Smooth muscle cell (in vitro differentiated cells): ENCODE data around the gene ODC1. TPM values are rescaled to one million over a fixed set of nuclear protein-coding genes. Genes with fewer than 3 reads are reported as not detected.

Experiments used
- DNase-seq: peaks from one replicate; lab custom pipeline; 2025; ENCODE audit not compliant: unreplicated experiment; lab: John Stamatoyannopoulos, UW
- H2AFZ ChIP-seq: fragments of 200-600 bp; sonication (generic); 2 replicates; pipeline ENCODE4 v1.6.0; 2016; ENCODE audit warnings: antibody characterized with exemption, low read depth, mild to moderate bottlenecking
- H3F3A ChIP-seq: fragments of 200-600 bp; sonication (generic); 2 replicates; pipeline ENCODE4 v1.6.0; 2017; ENCODE audit warnings: antibody characterized with exemption, low read depth
- H3K27ac ChIP-seq: fragments of 200-600 bp; sonication (generic); 2 replicates; pipeline ENCODE4 v1.5.1; 2016; ENCODE audit warnings: low read depth, mild to moderate bottlenecking
- H3K27me3 ChIP-seq: fragments of 200-600 bp; sonication (generic); 2 replicates; pipeline ENCODE4 v1.6.1; 2016; ENCODE audit warnings: low read depth, mild to moderate bottlenecking
- H3K36me3 ChIP-seq: fragments of 200-600 bp; sonication (generic); 2 replicates; pipeline ENCODE4 v1.5.1; 2016; ENCODE audit warnings: low read depth
- H3K4me1 ChIP-seq: fragments of 200-600 bp; sonication (generic); 2 replicates; pipeline ENCODE4 v1.5.1; 2016; ENCODE audit warnings: low read depth
- H3K4me2 ChIP-seq: fragments of 200-600 bp; sonication (generic); 2 replicates; pipeline ENCODE4 v1.6.0; 2016; ENCODE audit warnings: mild to moderate bottlenecking
- H3K4me3 ChIP-seq: fragments of 200-600 bp; sonication (generic); 2 replicates; pipeline ENCODE4 v1.5.1; 2016; ENCODE audit warnings: mild to moderate bottlenecking
- H3K79me2 ChIP-seq: fragments of 200-600 bp; sonication (generic); 2 replicates; pipeline ENCODE4 v1.6.0; 2016; ENCODE audit warnings: low read depth, mild to moderate bottlenecking
- H3K9ac ChIP-seq: fragments of 200-600 bp; sonication (generic); 2 replicates; pipeline ENCODE4 v1.6.0; 2016; ENCODE audit warnings: low read depth
- H3K9me3 ChIP-seq: fragments of 200-600 bp; sonication (generic); replicated peaks from 2 replicates; pipeline ENCODE4 v1.5.1; 2016; ENCODE audit warnings: low read depth
- H4K20me1 ChIP-seq: fragments of 200-600 bp; sonication (generic); 2 replicates; pipeline ENCODE4 v1.6.0; 2016; ENCODE audit warnings: low read depth
- WGBS: methylation state at CpG from one replicate; pipeline ENCODE4 v1.1.7; 2016; ENCODE audit warnings: low lambda C conversion rate; 5-methylcytosine and 5-hydroxymethylcytosine counted together
- polyA plus RNA-seq: library from polyadenylated mRNA; unstranded; fragments of >200 nt; fragmentation: Nextera tagmentation; extraction: Ambion mirVana; gene quantifications from 2 replicates; pipeline ENCODE4 v1.2.1, GENCODE V29; 2016
- total RNA-seq: library from RNA; depleted of rRNA; stranded (reverse); fragments of >200 nt; gene quantifications from 2 replicates; pipeline ENCODE4 v1.2.3, GENCODE V29; 2014
- TF ChIP-seq, protein P1 (sequence below): fragments of 200-600 bp; sonication (generic); IDR thresholded peaks from 2 replicates; pipeline ENCODE4 v1.5.1; 2017; ENCODE audit warnings: borderline replicate concordance, mild to moderate bottlenecking, antibody characterized with exemption; ENCODE audit not compliant: insufficient read depth, poor library complexity, severe bottlenecking

ODC1 gene
- total and polyA plus RNA-seq, 2 experiments from 2014 or later, result 22.4 to 34.7 TPM

DNA sequence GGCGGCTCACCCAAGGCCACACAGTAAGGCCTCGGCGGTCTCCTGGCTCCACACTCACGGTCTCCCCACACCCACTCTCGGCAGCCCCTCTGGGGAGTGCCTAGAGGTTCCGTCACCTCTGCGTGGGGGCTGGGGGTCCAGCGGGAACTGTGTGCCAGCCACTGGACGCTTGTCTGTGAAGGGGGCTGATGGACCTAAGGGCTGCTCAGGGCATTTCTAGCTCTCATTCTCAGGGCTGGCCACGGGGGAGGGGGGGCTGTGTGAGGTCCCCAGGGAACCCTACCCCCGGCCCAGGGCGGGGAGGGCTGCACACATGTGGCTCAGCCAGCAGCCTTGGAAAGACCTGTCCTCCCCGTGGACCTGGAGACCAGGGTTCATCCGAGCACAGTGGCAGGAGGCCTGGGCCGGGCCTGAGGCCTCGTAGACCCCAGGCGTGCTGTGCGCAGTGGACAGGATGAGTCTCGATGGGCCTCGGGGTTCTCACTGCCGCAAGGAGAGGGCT, 27.1 kb upstream of the ODC1 start:
- TF ChIP-seq, protein P1, sequence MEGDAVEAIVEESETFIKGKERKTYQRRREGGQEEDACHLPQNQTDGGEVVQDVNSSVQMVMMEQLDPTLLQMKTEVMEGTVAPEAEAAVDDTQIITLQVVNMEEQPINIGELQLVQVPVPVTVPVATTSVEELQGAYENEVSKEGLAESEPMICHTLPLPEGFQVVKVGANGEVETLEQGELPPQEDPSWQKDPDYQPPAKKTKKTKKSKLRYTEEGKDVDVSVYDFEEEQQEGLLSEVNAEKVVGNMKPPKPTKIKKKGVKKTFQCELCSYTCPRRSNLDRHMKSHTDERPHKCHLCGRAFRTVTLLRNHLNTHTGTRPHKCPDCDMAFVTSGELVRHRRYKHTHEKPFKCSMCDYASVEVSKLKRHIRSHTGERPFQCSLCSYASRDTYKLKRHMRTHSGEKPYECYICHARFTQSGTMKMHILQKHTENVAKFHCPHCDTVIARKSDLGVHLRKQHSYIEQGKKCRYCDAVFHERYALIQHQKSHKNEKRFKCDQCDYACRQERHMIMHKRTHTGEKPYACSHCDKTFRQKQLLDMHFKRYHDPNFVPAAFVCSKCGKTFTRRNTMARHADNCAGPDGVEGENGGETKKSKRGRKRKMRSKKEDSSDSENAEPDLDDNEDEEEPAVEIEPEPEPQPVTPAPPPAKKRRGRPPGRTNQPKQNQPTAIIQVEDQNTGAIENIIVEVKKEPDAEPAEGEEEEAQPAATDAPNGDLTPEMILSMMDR, result no peak
- H3K79me2 ChIP-seq, result no peaks in the 10 kb centered on the region
- no peak for DNase-seq

DNA sequence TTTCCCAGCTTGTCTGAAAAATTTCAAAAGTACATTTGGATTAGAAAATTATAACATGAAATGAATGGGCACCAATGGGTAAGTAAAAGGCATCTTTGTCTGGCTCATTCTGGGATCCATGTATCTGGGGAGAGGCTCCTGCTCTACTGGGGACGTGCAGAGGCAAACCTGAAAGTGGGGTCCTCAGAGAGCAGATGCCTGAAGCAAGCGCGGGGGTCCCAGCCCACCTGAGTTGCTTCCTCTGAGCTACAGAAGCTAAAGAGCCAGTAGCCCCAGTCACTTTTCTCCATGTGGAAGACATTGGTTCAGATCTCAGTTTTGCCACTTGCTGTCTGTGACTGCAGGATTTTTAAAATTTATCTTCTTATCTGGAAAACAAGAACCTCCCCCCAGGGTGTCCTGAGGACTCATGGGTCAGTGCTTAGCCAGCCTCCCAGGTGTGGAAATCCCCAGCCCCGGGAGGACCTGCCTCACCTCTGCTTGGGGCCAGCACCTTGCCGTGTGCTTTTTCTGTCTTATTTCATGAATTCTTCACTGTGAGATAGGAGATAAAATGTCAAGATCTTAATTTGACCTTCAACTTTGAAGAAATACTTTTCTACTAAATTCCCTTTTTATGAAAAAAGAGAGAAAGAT, 25.1 kb upstream of the ODC1 start:
- no peaks in the 10 kb centered on the region for H3K4me1 ChIP-seq
- no peaks in the 10 kb centered on the region for H3F3A ChIP-seq
- H3K9me3 ChIP-seq, result no peaks in the 10 kb centered on the region
- H3K4me2 ChIP-seq, result no peak overlapping the region
- H2AFZ ChIP-seq, result no peak overlapping the region
- no peaks in the 10 kb centered on the region for H3K79me2 ChIP-seq
- TF ChIP-seq, protein P1, result no peak
- no peak overlapping the region for H3K4me3 ChIP-seq
- no peak overlapping the region for H3K9ac ChIP-seq
- 82% methylated on average over 5 of the region's 5 CpGs for WGBS
- no peak overlapping the region for H3K27ac ChIP-seq
- H4K20me1 ChIP-seq, result no peaks in the 10 kb centered on the region
- no peaks in the 10 kb centered on the region for H3K36me3 ChIP-seq
- DNase-seq, result no peak
- H3K27me3 ChIP-seq, result no peaks in the 10 kb centered on the region

More for the DNA sequence above, 27.1 kb upstream of the ODC1 start:
- Histone ChIP-seq H3K27me3 (no peaks in the 10 kb centered on the region), H3K9me3 (no peaks in the 10 kb centered on the region), H3K9ac (no peak overlapping the region), H3K36me3 (no peaks in the 10 kb centered on the region), H2AFZ (no peak overlapping the region), H3K27ac (no peak overlapping the region), H3K4me2 (no peak overlapping the region), H3K4me3 (no peak overlapping the region), H3F3A (no peaks in the 10 kb centered on the region), H3K4me1 (no peaks in the 10 kb centered on the region), H4K20me1 (no peaks in the 10 kb centered on the region)
- WGBS, result 94% methylated on average over 21 of the region's 21 CpGs

DNA sequence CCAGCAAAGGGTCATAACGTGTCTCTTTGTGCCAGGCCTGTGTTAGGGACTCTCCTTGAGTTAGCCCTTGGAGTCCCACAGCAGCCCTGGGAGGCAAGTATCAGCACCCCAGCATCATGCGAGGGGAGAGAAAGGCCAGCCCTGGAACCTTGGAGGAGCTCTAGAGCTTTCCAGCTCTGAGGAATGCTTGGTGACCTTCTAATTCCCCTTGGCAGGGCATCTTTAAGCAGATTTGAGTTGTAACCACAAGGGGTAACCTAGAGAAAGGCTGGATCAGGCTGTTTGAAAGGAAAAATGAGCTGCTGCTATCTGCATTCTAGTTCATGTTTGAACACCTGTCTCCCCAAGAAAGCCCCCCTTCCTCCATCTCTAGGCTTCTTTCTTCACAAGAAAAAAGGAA, 23.8 kb upstream of the ODC1 start:
- Histone ChIP-seq H3K4me2 (no peak overlapping the region), H3K79me2 (no peaks in the 10 kb centered on the region), H3K4me3 (no peak overlapping the region), H2AFZ (no peak overlapping the region), H3K27ac (no peak overlapping the region), H3K36me3 (no peaks in the 10 kb centered on the region), H3K9me3 (no peaks in the 10 kb centered on the region), H3K9ac (no peak overlapping the region), H3F3A (no peaks in the 10 kb centered on the region), H3K4me1 (no peaks in the 10 kb centered on the region), H4K20me1 (no peaks in the 10 kb centered on the region), H3K27me3 (no peaks in the 10 kb centered on the region)
- TF ChIP-seq, protein P1, result no peak
- WGBS, result 96% methylated on average over 2 of the region's 2 CpGs
- DNase-seq, result no peak

DNA sequence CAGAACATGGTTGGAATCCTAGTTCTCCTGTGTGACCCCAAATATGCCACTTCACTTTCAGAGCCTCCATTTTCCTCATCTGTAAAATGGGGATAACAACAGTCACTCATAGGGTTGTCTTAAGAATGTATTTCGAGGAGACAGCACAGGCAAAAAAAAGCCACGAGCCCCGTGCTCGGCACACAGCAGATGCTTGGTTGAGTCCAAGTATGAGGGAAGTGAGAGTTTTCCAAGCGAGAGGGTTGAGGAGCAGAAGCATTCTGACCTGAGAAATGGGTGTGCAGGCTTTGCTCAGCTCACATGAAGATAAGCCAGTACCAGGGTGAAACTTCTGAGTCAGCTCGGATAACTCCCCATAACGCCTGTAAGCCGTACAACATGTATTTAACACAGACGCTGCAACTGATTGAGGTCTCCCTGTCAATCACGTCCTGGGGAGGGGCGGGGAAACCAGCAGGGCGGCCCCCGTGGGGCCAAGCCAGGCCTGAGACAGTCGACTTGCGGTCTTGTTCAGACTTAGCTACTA, 23.0 kb upstream of the ODC1 start:
- Histone ChIP-seq H3K9me3 (no peaks in the 10 kb centered on the region), H4K20me1 (no peaks in the 10 kb centered on the region), H2AFZ (no peak overlapping the region), H3K79me2 (no peaks in the 10 kb centered on the region), H3K4me3 (no peak overlapping the region), H3K36me3 (no peaks in the 10 kb centered on the region), H3K4me1 (no peaks in the 10 kb centered on the region), H3K9ac (no peak overlapping the region), H3K4me2 (no peak overlapping the region), H3F3A (no peaks in the 10 kb centered on the region), H3K27ac (no peak overlapping the region), H3K27me3 (no peaks in the 10 kb centered on the region)
- TF ChIP-seq, protein P1, result no peak
- WGBS, result 77% methylated on average over 15 of the region's 15 CpGs
- DNase-seq, result no peak
